Right atrium auricular region (tissue), 2 donors: Measurements from ENCODE around the gene EFHC2. TPM values are rescaled to one million over a fixed set of nuclear protein-coding genes. Genes with fewer than 3 reads are reported as not detected.
A peak's percentile ranks its signal among the peaks of the same experiment; 100 is the strongest.
"Not testable (repeated sequence)": the region's sequence is repeated elsewhere in the genome, so short reads cannot be mapped to it uniquely, and the experiment has no call there.

ENCODE experiments used
- DNase-seq: peaks from one replicate; pipeline ENCODE4 v3.0.0-alpha.2; 2019; ENCODE audit warnings: low spot score
- H3K27ac ChIP-seq, 2 donors: fragments of 200-600 bp; sonication (generic); 1 replicate in 1 of 2; 2 replicates in 1 of 2; pipeline ENCODE4 v1.5.1; 2016 to 2019
- H3K27me3 ChIP-seq, 2 donors: fragments of 200-600 bp; sonication (generic); one replicate each; pipeline versions ENCODE4 v1.5.1 to v1.6.0; 2017 to 2019
- H3K36me3 ChIP-seq: fragments of 200-600 bp; sonication (generic); one replicate; pipeline ENCODE4 v1.5.1; 2016
- H3K4me1 ChIP-seq, 2 donors: fragments of 200-600 bp; sonication (generic); one replicate each; pipeline versions ENCODE4 v1.5.1 to v1.6.0; 2017 to 2019
- H3K4me3 ChIP-seq, 2 donors: fragments of 200-600 bp; sonication (generic); 1 replicate in 1 of 2; 2 replicates in 1 of 2; pipeline ENCODE4 v1.5.1; 2017 to 2019; ENCODE audit warnings: mild to moderate bottlenecking in 1 of 2, moderate library complexity in 1 of 2
- H3K9me3 ChIP-seq, 2 donors: fragments of 200-600 bp; sonication (generic); one replicate each; pipeline ENCODE4 v1.5.1; 2019
- CTCF ChIP-seq, 2 donors: fragments of 200-600 bp; sonication (generic); IDR thresholded peaks; one replicate each; pipeline ENCODE4 v1.5.1; 2019; ENCODE audit warnings: antibody characterized with exemption in 2 of 2
- total RNA-seq, 2 donors: library from RNA; depleted of rRNA; stranded (reverse); fragments of >200 nt; gene quantifications; one replicate each; pipeline ENCODE4 v1.1.0, GENCODE V29; 2016

The EFHC2 gene
- total RNA-seq, 2 donors from 2014 or later = 4.5 to 5.4 TPM

GRCh38 chrX:44253575-44253942 lies 89.9 kb downstream of the EFHC2 start:
- H3K4me3 ChIP-seq = peak overlapping the region; percentile 17 to 28
- no peak overlapping the region for H3K27ac ChIP-seq

GRCh38 chrX:44252688-44253574 lies 90.5 kb downstream of the EFHC2 start:
- DNase-seq = peak; percentile 59
- not testable (repeated sequence) for H3K27me3 ChIP-seq, H3K9me3 ChIP-seq, H3K4me1 ChIP-seq, H3K27ac ChIP-seq, H3K36me3 ChIP-seq
- H3K4me3 ChIP-seq = peak overlapping the region; percentile 17 to 28

More at GRCh38 chrX:44253575-44253942, 89.9 kb downstream of the EFHC2 start:
- H3K9me3 ChIP-seq = peaks cover 0 to 3% of the 10 kb centered on the region in 2 donors
- no peak for TF ChIP-seq CTCF (IDR thresholded peaks at IDR 0.05)
- H3K4me1 ChIP-seq = no peaks in the 10 kb centered on the region
- no peaks in the 10 kb centered on the region for H3K36me3 ChIP-seq
- DNase-seq = no peak
- no peaks in the 10 kb centered on the region for H3K27me3 ChIP-seq

DNA sequence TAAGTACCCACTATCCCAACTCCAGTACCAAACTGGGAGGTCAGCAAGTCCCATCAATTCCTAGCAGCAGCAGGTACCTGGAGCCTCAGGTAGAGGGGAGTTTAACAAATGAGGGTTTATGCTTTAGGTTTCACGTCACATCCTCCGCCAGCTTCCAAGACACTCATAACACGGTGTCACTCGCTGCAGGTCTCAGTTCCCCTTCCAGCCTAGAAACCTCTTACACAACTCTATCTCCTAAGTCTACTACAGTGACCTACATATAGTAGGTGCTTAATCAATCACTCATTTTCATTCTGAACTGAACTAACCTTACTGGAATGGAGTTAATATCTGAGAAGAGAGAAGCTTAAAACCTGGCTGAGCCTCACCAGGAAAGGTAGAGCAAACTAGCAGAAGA lies 96.0 kb downstream of the EFHC2 start:
- Histone ChIP-seq H3K4me1 (no peaks in the 10 kb centered on the region), H3K27me3 (no peaks in the 10 kb centered on the region), H3K4me3 (no peak overlapping the region), H3K36me3 (no peaks in the 10 kb centered on the region), H3K27ac (no peak overlapping the region), H3K9me3 (no peaks in the 10 kb centered on the region)
- TF ChIP-seq CTCF (IDR thresholded peaks at IDR 0.05) = no peak
- no peak for DNase-seq

GRCh38 chrX:44246826-44247225 lies 96.6 kb downstream of the EFHC2 start:
- H3K4me3 ChIP-seq = no peak overlapping the region
- no peaks in the 10 kb centered on the region for H3K4me1 ChIP-seq
- no peak overlapping the region for H3K27ac ChIP-seq
- DNase-seq = no peak
- no peaks in the 10 kb centered on the region for H3K36me3 ChIP-seq
- H3K9me3 ChIP-seq = no peaks in the 10 kb centered on the region
- no peaks in the 10 kb centered on the region for H3K27me3 ChIP-seq
- no peak for TF ChIP-seq CTCF (IDR thresholded peaks at IDR 0.05)

DNA sequence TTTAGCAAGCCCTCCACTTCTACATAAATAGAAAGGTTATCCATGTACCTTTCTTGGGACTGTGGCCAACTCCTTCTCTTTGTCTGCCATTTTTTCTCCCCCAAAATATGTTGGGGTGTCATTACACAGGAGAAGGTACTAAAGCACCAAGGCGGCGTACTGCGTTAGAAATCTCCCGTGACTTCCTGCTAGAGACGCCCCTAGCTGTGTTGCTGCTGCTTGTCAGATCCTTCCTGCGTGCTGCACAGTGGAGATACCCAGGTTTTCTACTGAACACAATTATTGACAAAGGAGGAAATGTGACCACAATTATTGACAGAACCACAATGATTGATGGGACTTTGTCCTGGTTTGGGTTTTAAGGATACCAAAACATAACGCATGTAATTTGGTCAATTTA lies 97.7 kb downstream of the EFHC2 start:
- Histone ChIP-seq H3K27ac (no peak overlapping the region), H3K27me3 (no peaks in the 10 kb centered on the region)

DNA sequence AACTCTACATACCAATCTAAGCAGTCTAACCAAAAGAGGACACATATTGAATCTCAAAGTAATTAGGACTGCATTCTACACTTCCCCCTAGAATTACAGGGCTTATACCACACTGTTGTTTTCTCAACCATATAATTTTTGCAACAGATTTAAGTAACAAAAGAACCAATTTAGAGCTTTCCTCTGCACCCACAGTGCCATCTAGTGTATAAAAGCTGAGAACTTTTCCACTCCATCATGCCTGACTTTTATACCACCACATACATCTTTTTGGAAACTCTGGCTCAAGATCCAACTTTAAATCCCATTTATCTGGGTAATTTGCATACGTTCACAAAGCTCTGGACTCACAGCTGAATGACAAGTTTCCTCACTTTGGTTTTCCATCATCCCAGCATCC lies 99.5 kb downstream of the EFHC2 start:
- H3K4me1 ChIP-seq = no peaks in the 10 kb centered on the region
- no peak overlapping the region for H3K27ac ChIP-seq
- peak in 1 of 2 donors; percentile 61 for TF ChIP-seq CTCF (IDR thresholded peaks at IDR 0.05)
- no peak for DNase-seq
- H3K36me3 ChIP-seq = no peaks in the 10 kb centered on the region
- H3K4me3 ChIP-seq = no peak overlapping the region
- H3K9me3 ChIP-seq = no peaks in the 10 kb centered on the region
- H3K27me3 ChIP-seq = no peaks in the 10 kb centered on the region

More for the DNA sequence above, 97.7 kb downstream of the EFHC2 start:
- no peak for DNase-seq
- Histone ChIP-seq H3K4me1 (no peaks in the 10 kb centered on the region), H3K9me3 (no peaks in the 10 kb centered on the region), H3K36me3 (no peaks in the 10 kb centered on the region), H3K4me3 (no peak overlapping the region)
- no peak for TF ChIP-seq CTCF (IDR thresholded peaks at IDR 0.05)
